Neural progenitor cell (in vitro differentiated cells): ENCODE data around the gene MCL1. TPM values are rescaled to one million over a fixed set of nuclear protein-coding genes. Genes with fewer than 3 reads are reported as not detected.
"Not testable (repeated sequence)": the region's sequence is repeated elsewhere in the genome, so short reads cannot be mapped to it uniquely, and the experiment has no call there.

ENCODE experiments used
- DNase-seq: peaks from one replicate; pipeline ENCODE4 v3.0.0-alpha.2; 2016; ENCODE audit warnings: low spot score
- H2AFZ ChIP-seq: fragments of 200-600 bp; sonication (generic); replicated peaks from 2 replicates; pipeline ENCODE4 v1.6.1; 2016; ENCODE audit warnings: antibody characterized with exemption
- H3F3A ChIP-seq: fragments of 200-600 bp; sonication (generic); 2 replicates; pipeline ENCODE4 v1.6.1; 2016; ENCODE audit warnings: antibody characterized with exemption, low read depth
- H3K27ac ChIP-seq: fragments of 200-600 bp; sonication (generic); 2 replicates; pipeline ENCODE4 v1.5.1; 2016; ENCODE audit warnings: mild to moderate bottlenecking
- H3K27me3 ChIP-seq: fragments of 200-600 bp; sonication (generic); 2 replicates; pipeline ENCODE4 v1.6.1; 2016; ENCODE audit warnings: mild to moderate bottlenecking, moderate library complexity
- H3K36me3 ChIP-seq: fragments of 200-600 bp; sonication (generic); 2 replicates; pipeline ENCODE4 v1.5.1; 2016
- H3K4me1 ChIP-seq: fragments of 200-600 bp; sonication (generic); 2 replicates; pipeline ENCODE4 v1.6.1; 2016; ENCODE audit warnings: mixed run types
- H3K4me2 ChIP-seq: fragments of 200-600 bp; sonication (generic); 2 replicates; pipeline ENCODE4 v1.6.1; 2016
- H3K4me3 ChIP-seq: fragments of 200-600 bp; sonication (generic); 2 replicates; pipeline ENCODE4 v1.5.1; 2016
- H3K79me2 ChIP-seq: fragments of 200-600 bp; sonication (generic); 2 replicates; pipeline ENCODE4 v1.6.1; 2016; ENCODE audit warnings: low read depth
- H3K9ac ChIP-seq: fragments of 200-600 bp; sonication (generic); 2 replicates; pipeline ENCODE4 v1.6.1; 2016
- H3K9me3 ChIP-seq: fragments of 200-600 bp; sonication (generic); 2 replicates; pipeline ENCODE4 v1.5.1; 2016; ENCODE audit warnings: low read depth
- H4K20me1 ChIP-seq: fragments of 200-600 bp; sonication (generic); 2 replicates; pipeline ENCODE4 v1.6.1; 2016; ENCODE audit warnings: low read depth
- H3K27ac Mint-ChIP-seq: 3 replicates; pipeline ENCODE4 v1.8.0; 2021; ENCODE audit warnings: mixed read lengths
- H3K27me3 Mint-ChIP-seq: 2 replicates; pipeline ENCODE4 v1.8.0; 2022; ENCODE audit warnings: low read depth, mild to moderate bottlenecking, inconsistent platforms, moderate library complexity, mixed read lengths; ENCODE audit not compliant: insufficient read depth
- H3K36me3 Mint-ChIP-seq: 3 replicates; pipeline ENCODE4 v1.8.0; 2021; ENCODE audit warnings: mixed read lengths
- H3K4me1 Mint-ChIP-seq: 3 replicates; pipeline ENCODE4 v1.8.0; 2021; ENCODE audit warnings: mixed read lengths
- H3K4me3 Mint-ChIP-seq: 3 replicates; pipeline ENCODE4 v1.8.0; 2021; ENCODE audit warnings: mild to moderate bottlenecking, moderate library complexity, mixed read lengths
- H3K9me3 Mint-ChIP-seq: 3 replicates; pipeline ENCODE4 v1.8.0; 2020; ENCODE audit warnings: mixed read lengths
- EZH2 ChIP-seq: fragments of 200-600 bp; sonication (generic); IDR thresholded peaks from 2 replicates; pipeline ENCODE4 v1.6.1; 2017; ENCODE audit warnings: antibody characterized with exemption, mild to moderate bottlenecking, moderate library complexity
- EZH2phosphoT487 ChIP-seq: fragments of 200-600 bp; sonication (generic); IDR thresholded peaks from 2 replicates; pipeline ENCODE4 v1.6.1; 2017; ENCODE audit warnings: antibody characterized with exemption
- total RNA-seq: library from RNA; depleted of rRNA; stranded (reverse); fragments of >200 nt; gene quantifications from 2 replicates; pipeline ENCODE4 v1.2.3, GENCODE V29; 2015; ENCODE audit warnings: low replicate concordance
- TF ChIP-seq, protein P1 (sequence below): fragments of 200-600 bp; sonication (generic); IDR thresholded peaks from 2 replicates; pipeline ENCODE4 v1.5.1; 2017; ENCODE audit warnings: antibody characterized with exemption, mild to moderate bottlenecking

Gene MCL1
- total RNA-seq, 1 donor from 2014 or later, result 232 TPM

DNA sequence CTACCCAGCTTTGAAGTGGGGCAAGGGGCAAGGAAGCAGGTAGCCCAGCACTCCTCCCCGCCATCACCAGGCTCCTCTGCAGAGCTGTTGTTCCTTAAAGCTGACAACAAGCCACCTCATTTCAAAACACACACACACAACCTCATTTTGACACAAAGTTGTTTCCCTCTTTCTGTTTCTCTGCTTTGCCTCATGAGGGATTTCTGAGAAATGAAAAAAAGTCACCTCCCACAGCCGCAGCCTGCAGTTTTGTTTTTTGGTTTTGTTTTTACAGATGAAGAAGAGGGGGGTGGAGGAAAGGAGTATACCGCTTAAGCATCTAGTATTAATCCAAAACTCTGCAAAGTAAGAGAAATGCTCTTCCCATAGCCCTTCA lies 12.1 kb downstream of the MCL1 start:
- peak overlapping the region; percentile 67 for H3K4me3 Mint-ChIP-seq
- peaks cover 9% of the 10 kb centered on the region for H3K36me3 Mint-ChIP-seq
- H3K27ac Mint-ChIP-seq, result peak overlapping the region; percentile 98
- H3K27me3 Mint-ChIP-seq, result peaks cover 2% of the 10 kb centered on the region
- H3K4me1 Mint-ChIP-seq, result peaks cover 59% of the 10 kb centered on the region
- Histone ChIP-seq H3K27me3 (no peaks in the 10 kb centered on the region), H3K27ac (peak overlapping the region; percentile 100), H3F3A (peaks cover 68% of the 10 kb centered on the region), H3K9me3 (no peaks in the 10 kb centered on the region), H3K79me2 (peaks cover 88% of the 10 kb centered on the region), H3K4me2 (peak overlapping the region; percentile 82), H3K4me3 (peak overlapping the region; percentile 37), H4K20me1 (peaks cover 11% of the 10 kb centered on the region), H3K36me3 (no peaks in the 10 kb centered on the region), H3K9ac (peak overlapping the region; percentile 69), H3K4me1 (peaks cover 45% of the 10 kb centered on the region), H2AFZ (no peak overlapping the region)
- no peaks in the 10 kb centered on the region for H3K9me3 Mint-ChIP-seq
- no peak for DNase-seq
- TF ChIP-seq, protein P1, sequence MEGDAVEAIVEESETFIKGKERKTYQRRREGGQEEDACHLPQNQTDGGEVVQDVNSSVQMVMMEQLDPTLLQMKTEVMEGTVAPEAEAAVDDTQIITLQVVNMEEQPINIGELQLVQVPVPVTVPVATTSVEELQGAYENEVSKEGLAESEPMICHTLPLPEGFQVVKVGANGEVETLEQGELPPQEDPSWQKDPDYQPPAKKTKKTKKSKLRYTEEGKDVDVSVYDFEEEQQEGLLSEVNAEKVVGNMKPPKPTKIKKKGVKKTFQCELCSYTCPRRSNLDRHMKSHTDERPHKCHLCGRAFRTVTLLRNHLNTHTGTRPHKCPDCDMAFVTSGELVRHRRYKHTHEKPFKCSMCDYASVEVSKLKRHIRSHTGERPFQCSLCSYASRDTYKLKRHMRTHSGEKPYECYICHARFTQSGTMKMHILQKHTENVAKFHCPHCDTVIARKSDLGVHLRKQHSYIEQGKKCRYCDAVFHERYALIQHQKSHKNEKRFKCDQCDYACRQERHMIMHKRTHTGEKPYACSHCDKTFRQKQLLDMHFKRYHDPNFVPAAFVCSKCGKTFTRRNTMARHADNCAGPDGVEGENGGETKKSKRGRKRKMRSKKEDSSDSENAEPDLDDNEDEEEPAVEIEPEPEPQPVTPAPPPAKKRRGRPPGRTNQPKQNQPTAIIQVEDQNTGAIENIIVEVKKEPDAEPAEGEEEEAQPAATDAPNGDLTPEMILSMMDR, result no peak
- no peak for TF ChIP-seq EZH2
- TF ChIP-seq EZH2phosphoT487, result no peak

DNA sequence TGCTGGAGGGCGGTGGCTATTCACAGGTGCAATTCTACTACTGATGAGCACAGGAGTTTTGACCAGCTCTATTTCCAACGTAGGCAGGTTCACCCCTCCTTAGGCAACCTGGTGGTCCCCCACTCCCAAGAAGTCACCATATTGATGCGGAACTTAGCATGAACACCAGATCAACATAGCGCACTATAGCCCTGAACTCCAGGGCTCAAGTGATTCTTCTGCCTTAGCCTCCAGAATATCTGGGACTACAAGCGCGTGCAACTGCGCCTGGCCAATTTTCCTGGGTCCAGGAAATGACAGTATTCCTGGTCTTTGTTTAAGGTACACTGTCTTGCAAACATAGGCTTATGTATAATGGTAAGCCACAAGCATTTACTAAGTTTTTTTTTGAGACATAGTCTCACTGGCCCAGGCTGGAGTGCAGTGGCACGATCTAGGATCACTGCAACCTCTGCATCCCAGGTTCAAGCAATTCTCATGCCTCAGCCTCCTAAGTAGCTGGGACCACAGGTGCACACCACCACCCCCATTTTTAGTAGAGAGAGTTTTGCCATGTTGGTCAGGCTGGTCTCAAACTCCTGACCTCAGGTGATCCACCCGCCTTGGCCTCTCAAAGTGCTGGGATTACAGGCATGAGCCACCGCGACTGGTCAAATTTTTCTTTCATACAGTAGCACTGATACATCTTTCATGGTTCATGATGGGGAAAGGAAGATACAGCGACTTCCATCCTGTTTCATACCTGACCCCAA lies 12.6 kb downstream of the MCL1 start:
- Histone ChIP-seq H3K9ac (peak overlapping the region; percentile 69), H3K27me3 (no peaks in the 10 kb centered on the region), H4K20me1 (peaks cover 11% of the 10 kb centered on the region), H3K27ac (peak overlapping the region; percentile 100), H3F3A (peaks cover 69% of the 10 kb centered on the region), H3K4me2 (peak overlapping the region; percentile 82), H3K79me2 (peaks cover 82% of the 10 kb centered on the region), H3K36me3 (no peaks in the 10 kb centered on the region), H3K4me1 (peaks cover 48% of the 10 kb centered on the region), H3K4me3 (no peak overlapping the region), H2AFZ (no peak overlapping the region), H3K9me3 (no peaks in the 10 kb centered on the region)
- Mint-ChIP-seq H3K4me3 (peak overlapping the region; percentile 67), H3K27ac (peak overlapping the region; percentile 98), H3K9me3 (no peaks in the 10 kb centered on the region), H3K27me3 (peaks cover 2% of the 10 kb centered on the region), H3K36me3 (peaks cover 8% of the 10 kb centered on the region), H3K4me1 (peaks cover 62% of the 10 kb centered on the region)
- no peak for DNase-seq
- TF ChIP-seq, protein P1, result no peak
- TF ChIP-seq EZH2phosphoT487 (no peak), EZH2 (no peak)

DNA sequence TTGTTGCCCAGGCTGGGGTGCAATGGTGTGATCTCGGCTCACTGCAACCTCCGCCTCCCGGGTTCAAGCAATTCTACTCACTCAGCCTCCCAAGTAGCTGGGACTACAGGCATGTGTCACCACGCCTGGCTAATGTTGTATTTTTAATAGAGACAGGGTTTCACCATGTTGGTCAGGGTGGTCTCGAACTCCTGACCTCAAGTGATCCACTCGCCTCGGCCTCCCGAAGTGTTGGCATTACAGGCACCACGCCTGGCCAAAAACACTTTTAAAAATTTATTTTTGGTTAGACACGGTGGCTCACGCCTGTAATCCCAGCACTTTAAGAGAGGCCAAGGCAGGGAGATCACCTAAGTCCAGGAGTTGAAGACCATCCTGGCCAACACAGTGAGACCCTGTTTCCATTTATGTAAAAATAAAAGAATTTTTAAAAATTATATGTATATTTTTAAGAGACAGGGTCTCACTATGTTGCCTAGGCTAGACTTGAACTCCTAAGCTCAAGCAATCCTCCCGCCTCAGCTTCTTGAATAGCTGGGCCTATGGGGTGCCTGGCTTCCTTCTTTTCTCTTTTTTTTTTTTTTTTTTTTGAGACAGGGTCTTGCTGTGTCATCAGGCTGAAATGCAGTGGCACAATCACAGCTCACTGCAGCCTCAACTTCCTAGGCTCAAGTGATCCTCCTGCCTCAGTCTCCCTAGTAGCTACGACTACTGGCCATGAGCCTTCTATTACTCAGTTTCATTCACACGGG lies 14.0 kb downstream of the MCL1 start:
- not testable (repeated sequence) for H3K9me3 Mint-ChIP-seq, H3K27ac Mint-ChIP-seq, H3K27me3 Mint-ChIP-seq, H3K9me3 ChIP-seq, H3K36me3 Mint-ChIP-seq, H4K20me1 ChIP-seq, H3K36me3 ChIP-seq, H3K9ac ChIP-seq, H2AFZ ChIP-seq, H3K4me3 Mint-ChIP-seq, H3K27ac ChIP-seq, H3K4me2 ChIP-seq, H3K27me3 ChIP-seq, H3K4me3 ChIP-seq
- Histone ChIP-seq H3K79me2 (peaks cover 71% of the 10 kb centered on the region), H3F3A (peaks cover 69% of the 10 kb centered on the region), H3K4me1 (peaks cover 51% of the 10 kb centered on the region)
- peaks cover 71% of the 10 kb centered on the region for H3K4me1 Mint-ChIP-seq
- DNase-seq, result peak; percentile 3
